GM19468 (cell line): ENCODE data around the gene IGFL3.
"Not testable (repeated sequence)": the region's sequence is repeated elsewhere in the genome, so short reads cannot be mapped to it uniquely, and the experiment has no call there.

Experiments used
- ATAC-seq: cut with Tn5 transposase; IDR thresholded peaks from one replicate; pipeline ENCODE4 v1.9.1; 2021; ENCODE audit warnings: mild to moderate bottlenecking, moderate library complexity, moderate number of reproducible peaks; ENCODE audit not compliant: unreplicated experiment; ENCODE audit errors: extremely low read depth

IGFL3 gene

GRCh38 chr19:46078573-46079332 lies 45.7 kb downstream of the IGFL3 start:
- not testable (repeated sequence) for ATAC-seq

- ATAC-seq = no peak
These were observed 46.7 kb downstream of the IGFL3 start for GRCh38 chr19:46077815-46078167.

GRCh38 chr19:46076951-46077814 lies 47.3 kb downstream of the IGFL3 start:
- ATAC-seq = no peak

DNA sequence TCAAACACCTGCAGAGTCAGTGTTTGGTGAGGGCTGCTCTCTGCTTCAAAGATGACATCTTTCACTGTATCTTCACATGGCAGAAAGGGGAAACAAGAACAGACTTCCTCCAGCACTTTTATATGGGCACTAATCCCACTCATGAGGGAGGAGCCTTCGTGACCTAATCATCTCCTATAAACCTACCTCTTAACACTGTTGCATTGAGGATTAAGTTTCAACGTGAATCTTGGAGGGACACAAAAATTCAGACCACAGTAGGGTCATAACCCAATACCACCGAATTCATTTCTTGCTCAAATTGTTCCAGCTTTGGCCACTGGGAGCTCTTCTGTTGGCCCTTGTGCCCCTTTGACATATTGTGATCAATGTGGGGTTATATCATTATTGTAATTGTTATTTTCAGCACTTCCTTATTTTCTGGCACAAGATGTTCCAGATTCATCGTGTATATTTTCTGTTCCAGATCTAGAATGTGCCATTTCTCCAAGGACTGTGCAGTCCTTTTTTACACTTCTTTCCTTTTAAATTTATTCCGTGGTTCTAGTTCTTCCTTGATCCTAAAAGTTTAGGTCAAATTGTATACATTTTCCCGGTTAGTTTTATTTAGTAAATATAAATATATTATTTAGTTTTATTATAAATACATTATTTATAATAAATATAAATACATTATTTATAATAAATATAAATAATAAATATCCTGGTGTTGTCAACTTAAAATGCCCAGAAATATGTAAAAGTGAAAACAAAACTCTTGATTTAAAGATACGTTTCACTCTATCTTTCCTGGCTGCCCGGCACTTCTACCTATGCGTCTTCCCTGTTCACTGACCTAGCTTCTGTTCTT lies 48.2 kb downstream of the IGFL3 start:
- ATAC-seq = no peak

- no peak for ATAC-seq
These were observed 51.1 kb downstream of the IGFL3 start for GRCh38 chr19:46073268-46073922.
